HEK293 (cell line): ENCODE data around the gene ATP12A.

Source experiments
- CTCF ChIA-PET: fragments of 350-600 bp; formaldehyde crosslinking; extraction: SDS; loops from one replicate; lab custom pipeline; 2021; ENCODE audit warnings: antibody characterized with exemption; lab: Yijun Ruan, JAX
- POLR2A ChIA-PET: fragments of 300-600 bp; formaldehyde crosslinking; extraction: SDS; loops from one replicate; lab custom pipeline; 2020; ENCODE audit warnings: antibody characterized with exemption, inconsistent platforms; lab: Yijun Ruan, JAX
- H3K27ac ChIP-seq: fragments of 200-500 bp; sonication (Bioruptor generic); 2 replicates; pipeline ENCODE4 v1.5.1; 2014; ENCODE audit warnings: low read depth, low read length, control low read depth, inconsistent platforms; ENCODE audit errors: extremely low read depth
- H3K36me3 ChIP-seq, 2 experiments: fragments of 200-500 bp in 1 of 2; sonication (Bioruptor generic) in 1 of 2; 1 replicate in 1 of 2; 2 replicates in 1 of 2; pipeline ENCODE4 v1.5.1; 2014 to 2017; ENCODE audit warnings: inconsistent platforms in 2 of 2, low read length in 2 of 2; ENCODE audit not compliant: control insufficient read depth in 2 of 2, insufficient read depth in 1 of 2
- H3K4me1 ChIP-seq: fragments of 200-500 bp; sonication (Bioruptor generic); 2 replicates; pipeline ENCODE4 v1.5.1; 2014; ENCODE audit warnings: mild to moderate bottlenecking, low read length, inconsistent platforms; ENCODE audit not compliant: control insufficient read depth, insufficient read depth
- H3K4me3 ChIP-seq: 2 replicates; pipeline ENCODE4 v1.5.1; 2011; ENCODE audit warnings: low read depth, mild to moderate bottlenecking, control low read depth, low read length, moderate library complexity
- H3K9me3 ChIP-seq: fragments of 200-500 bp; sonication (Bioruptor generic); 2 replicates; pipeline ENCODE4 v1.5.1; 2014; ENCODE audit warnings: low read depth, low read length, inconsistent platforms; ENCODE audit not compliant: control insufficient read depth, insufficient read depth
- BCL6B ChIP-seq: fragments of 450-650 bp; formaldehyde crosslinking; IDR thresholded peaks from 2 replicates; pipeline ENCODE4 v1.5.1; 2017; ENCODE audit warnings: missing biosample characterization, missing genetic modification characterization
- GFI1B ChIP-seq: fragments of 450-650 bp; formaldehyde crosslinking; IDR thresholded peaks from 2 replicates; pipeline ENCODE4 v1.5.1; 2016; ENCODE audit warnings: missing biosample characterization, missing genetic modification characterization
- HOXA7 ChIP-seq: sonication (generic); formaldehyde crosslinking; IDR thresholded peaks from 2 replicates; pipeline ENCODE4 v1.8.1; 2022; ENCODE audit warnings: missing genetic modification reagents, borderline replicate concordance
- MYNN ChIP-seq: fragments of 450-650 bp; formaldehyde crosslinking; IDR thresholded peaks from 2 replicates; pipeline ENCODE4 v1.5.1; 2016; ENCODE audit warnings: missing biosample characterization, missing genetic modification characterization, borderline replicate concordance
- TCF7L2 ChIP-seq: IDR thresholded peaks from 2 replicates; pipeline ENCODE4 v1.6.1; 2011; ENCODE audit warnings: low read depth, mild to moderate bottlenecking, inconsistent platforms, low read length, moderate library complexity, borderline replicate concordance
- ZIC2 ChIP-seq: fragments of 450-650 bp; formaldehyde crosslinking; IDR thresholded peaks from 2 replicates; pipeline ENCODE4 v1.5.1; 2016; ENCODE audit warnings: missing biosample characterization, missing genetic modification characterization
- ZNF266 ChIP-seq: fragments of 450-650 bp; formaldehyde crosslinking; IDR thresholded peaks from 2 replicates; pipeline ENCODE4 v1.5.1; 2016; ENCODE audit warnings: missing biosample characterization, missing genetic modification characterization, low read depth
- ZNF391 ChIP-seq: fragments of 450-650 bp; formaldehyde crosslinking; IDR thresholded peaks from 2 replicates; pipeline ENCODE4 v1.5.1; 2016; ENCODE audit warnings: low read depth, missing biosample characterization, missing genetic modification characterization, borderline replicate concordance
- ZNF548 ChIP-seq: fragments of 450-650 bp; formaldehyde crosslinking; IDR thresholded peaks from 2 replicates; pipeline ENCODE4 v1.5.1; 2016; ENCODE audit warnings: missing biosample characterization, missing genetic modification characterization
- ZNF610 ChIP-seq: fragments of 450-650 bp; formaldehyde crosslinking; IDR thresholded peaks from 2 replicates; pipeline ENCODE4 v1.5.1; 2016; ENCODE audit warnings: missing biosample characterization, missing genetic modification characterization, borderline replicate concordance
- ZNF626 ChIP-seq: fragments of 450-650 bp; sonication (Bioruptor Pico); formaldehyde crosslinking; IDR thresholded peaks from 2 replicates; pipeline ENCODE4 v1.5.1; 2018; ENCODE audit warnings: missing biosample characterization, missing genetic modification characterization, inconsistent platforms
- ZNF629 ChIP-seq: fragments of 450-650 bp; formaldehyde crosslinking; IDR thresholded peaks from 2 replicates; pipeline ENCODE4 v1.5.1; 2017; ENCODE audit warnings: missing biosample characterization, missing genetic modification characterization
- ZNF677 ChIP-seq: fragments of 450-650 bp; IDR thresholded peaks from 2 replicates; pipeline ENCODE4 v1.5.0; 2018; ENCODE audit warnings: missing biosample characterization, mild to moderate bottlenecking, missing genetic modification characterization, moderate library complexity
- TF ChIP-seq, protein P1 (sequence below): fragments of 450-650 bp; formaldehyde crosslinking; IDR thresholded peaks from 2 replicates; pipeline ENCODE4 v1.5.1; 2016; ENCODE audit warnings: missing biosample characterization, missing genetic modification characterization
- TF ChIP-seq, protein P2 (sequence below): fragments of 450-650 bp; formaldehyde crosslinking; IDR thresholded peaks from 2 replicates; pipeline ENCODE4 v1.5.1; 2016; ENCODE audit warnings: missing biosample characterization, missing genetic modification characterization
- TF ChIP-seq, protein P3 (sequence below): fragments of 450-650 bp; formaldehyde crosslinking; IDR thresholded peaks from 2 replicates; pipeline ENCODE4 v1.5.1; 2016; ENCODE audit warnings: missing biosample characterization, missing genetic modification characterization

The ATP12A gene

GRCh38 chr13:24725379-24725778 lies 45.2 kb downstream of the ATP12A start:
- Histone ChIP-seq H3K4me1 (no peaks in the 10 kb centered on the region), H3K36me3 (no peaks in the 10 kb centered on the region)
- TF ChIP-seq BCL6B (tag by site-specific recombination) = no peak
- TF ChIP-seq ZIC2 (tag by site-specific recombination) = no peak
- no peak for TF ChIP-seq ZNF629
- TF ChIP-seq, protein P1, sequence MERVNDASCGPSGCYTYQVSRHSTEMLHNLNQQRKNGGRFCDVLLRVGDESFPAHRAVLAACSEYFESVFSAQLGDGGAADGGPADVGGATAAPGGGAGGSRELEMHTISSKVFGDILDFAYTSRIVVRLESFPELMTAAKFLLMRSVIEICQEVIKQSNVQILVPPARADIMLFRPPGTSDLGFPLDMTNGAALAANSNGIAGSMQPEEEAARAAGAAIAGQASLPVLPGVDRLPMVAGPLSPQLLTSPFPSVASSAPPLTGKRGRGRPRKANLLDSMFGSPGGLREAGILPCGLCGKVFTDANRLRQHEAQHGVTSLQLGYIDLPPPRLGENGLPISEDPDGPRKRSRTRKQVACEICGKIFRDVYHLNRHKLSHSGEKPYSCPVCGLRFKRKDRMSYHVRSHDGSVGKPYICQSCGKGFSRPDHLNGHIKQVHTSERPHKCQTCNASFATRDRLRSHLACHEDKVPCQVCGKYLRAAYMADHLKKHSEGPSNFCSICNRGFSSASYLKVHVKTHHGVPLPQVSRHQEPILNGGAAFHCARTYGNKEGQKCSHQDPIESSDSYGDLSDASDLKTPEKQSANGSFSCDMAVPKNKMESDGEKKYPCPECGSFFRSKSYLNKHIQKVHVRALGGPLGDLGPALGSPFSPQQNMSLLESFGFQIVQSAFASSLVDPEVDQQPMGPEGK (tag by site-specific recombination) = no peak
- TF ChIP-seq ZNF391 (tag by site-specific recombination) = no peak
- TF ChIP-seq MYNN = no peak
- no peak for TF ChIP-seq ZNF266 (tag by site-specific recombination)
- TF ChIP-seq, protein P2, sequence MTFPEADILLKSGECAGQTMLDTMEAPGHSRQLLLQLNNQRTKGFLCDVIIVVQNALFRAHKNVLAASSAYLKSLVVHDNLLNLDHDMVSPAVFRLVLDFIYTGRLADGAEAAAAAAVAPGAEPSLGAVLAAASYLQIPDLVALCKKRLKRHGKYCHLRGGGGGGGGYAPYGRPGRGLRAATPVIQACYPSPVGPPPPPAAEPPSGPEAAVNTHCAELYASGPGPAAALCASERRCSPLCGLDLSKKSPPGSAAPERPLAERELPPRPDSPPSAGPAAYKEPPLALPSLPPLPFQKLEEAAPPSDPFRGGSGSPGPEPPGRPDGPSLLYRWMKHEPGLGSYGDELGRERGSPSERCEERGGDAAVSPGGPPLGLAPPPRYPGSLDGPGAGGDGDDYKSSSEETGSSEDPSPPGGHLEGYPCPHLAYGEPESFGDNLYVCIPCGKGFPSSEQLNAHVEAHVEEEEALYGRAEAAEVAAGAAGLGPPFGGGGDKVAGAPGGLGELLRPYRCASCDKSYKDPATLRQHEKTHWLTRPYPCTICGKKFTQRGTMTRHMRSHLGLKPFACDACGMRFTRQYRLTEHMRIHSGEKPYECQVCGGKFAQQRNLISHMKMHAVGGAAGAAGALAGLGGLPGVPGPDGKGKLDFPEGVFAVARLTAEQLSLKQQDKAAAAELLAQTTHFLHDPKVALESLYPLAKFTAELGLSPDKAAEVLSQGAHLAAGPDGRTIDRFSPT = no peak
- TF ChIP-seq ZNF610 = no peak
- no peak for TF ChIP-seq ZNF626 (tag by site-specific recombination)
- TF ChIP-seq ZNF677 (tag by site-specific recombination) = no peak
- TF ChIP-seq, protein P3, sequence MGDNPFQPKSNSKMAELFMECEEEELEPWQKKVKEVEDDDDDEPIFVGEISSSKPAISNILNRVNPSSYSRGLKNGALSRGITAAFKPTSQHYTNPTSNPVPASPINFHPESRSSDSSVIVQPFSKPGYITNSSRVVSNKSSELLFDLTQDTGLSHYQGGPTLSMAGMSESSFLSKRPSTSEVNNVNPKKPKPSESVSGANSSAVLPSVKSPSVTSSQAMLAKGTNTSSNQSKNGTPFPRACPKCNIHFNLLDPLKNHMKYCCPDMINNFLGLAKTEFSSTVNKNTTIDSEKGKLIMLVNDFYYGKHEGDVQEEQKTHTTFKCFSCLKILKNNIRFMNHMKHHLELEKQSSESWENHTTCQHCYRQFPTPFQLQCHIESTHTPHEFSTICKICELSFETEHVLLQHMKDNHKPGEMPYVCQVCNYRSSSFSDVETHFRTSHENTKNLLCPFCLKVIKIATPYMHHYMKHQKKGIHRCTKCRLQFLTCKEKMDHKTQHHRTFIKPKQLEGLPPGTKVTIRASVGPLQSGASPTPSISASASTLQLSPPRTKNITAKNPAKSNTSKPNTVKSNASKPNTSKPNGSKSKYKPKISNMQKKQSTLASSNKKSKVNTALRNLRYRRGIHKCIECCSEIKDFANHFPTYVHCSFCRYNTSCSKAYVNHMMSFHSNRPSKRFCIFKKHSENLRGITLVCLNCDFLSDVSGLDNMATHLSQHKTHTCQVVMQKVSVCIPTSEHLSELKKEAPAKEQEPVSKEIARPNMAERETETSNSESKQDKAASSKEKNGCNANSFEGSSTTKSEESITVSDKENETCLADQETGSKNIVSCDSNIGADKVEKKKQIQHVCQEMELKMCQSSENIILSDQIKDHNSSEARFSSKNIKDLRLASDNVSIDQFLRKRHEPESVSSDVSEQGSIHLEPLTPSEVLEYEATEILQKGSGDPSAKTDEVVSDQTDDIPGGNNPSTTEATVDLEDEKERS = no peak
- TF ChIP-seq TCF7L2 = no peak
- no peak for TF ChIP-seq ZNF548 (tag by site-specific recombination)
- no peak for TF ChIP-seq GFI1B (tag by site-specific recombination)
- no peak for TF ChIP-seq HOXA7 (CRISPR knock-in tag)
- TF ChIP-seq, all 188 proteins: peak for 0
- POLR2A ChIA-PET = no interaction called here
- Histone ChIP-seq H3K27ac (no peak overlapping the region), H3K9me3 (no peaks in the 10 kb centered on the region), H3K4me3 (no peak overlapping the region)
- CTCF ChIA-PET = interaction anchor here (0.6 to 4.9 kb wide), 3 partner anchors 32 to 144 kb away, joined by 3 to 48 read pairs (median 5); no protein-coding TSS in a partner anchor
